KG1 (cell line): ENCODE results near the gene RENBP.

Experiments
- DNase-seq: peaks from one replicate; lab custom pipeline; 2025; lab: John Stamatoyannopoulos, UW

The RENBP gene

DNA sequence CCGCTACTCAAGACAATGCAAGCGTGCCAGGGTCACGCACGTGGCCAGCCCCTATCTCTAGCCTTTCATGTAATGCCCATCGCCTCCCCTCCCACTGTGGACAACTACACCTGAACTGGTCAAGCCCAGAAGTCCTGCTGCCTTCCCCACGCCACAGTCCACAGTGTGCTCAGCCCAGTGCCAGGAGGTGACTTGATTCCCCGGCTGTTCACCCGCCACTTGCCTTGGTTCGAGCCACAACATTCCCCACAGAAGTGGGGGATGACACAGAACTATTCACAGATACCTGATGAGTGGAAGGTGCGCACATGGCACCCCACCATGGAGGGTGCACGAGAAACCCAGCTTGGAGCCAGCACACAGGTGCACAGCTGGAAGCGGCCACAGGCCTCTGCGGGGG, 25.2 kb downstream of the RENBP start:
- no peak for DNase-seq

- no peak for DNase-seq
These were observed 26.6 kb downstream of the RENBP start for GRCh38 chrX:153917869-153918268.

DNA sequence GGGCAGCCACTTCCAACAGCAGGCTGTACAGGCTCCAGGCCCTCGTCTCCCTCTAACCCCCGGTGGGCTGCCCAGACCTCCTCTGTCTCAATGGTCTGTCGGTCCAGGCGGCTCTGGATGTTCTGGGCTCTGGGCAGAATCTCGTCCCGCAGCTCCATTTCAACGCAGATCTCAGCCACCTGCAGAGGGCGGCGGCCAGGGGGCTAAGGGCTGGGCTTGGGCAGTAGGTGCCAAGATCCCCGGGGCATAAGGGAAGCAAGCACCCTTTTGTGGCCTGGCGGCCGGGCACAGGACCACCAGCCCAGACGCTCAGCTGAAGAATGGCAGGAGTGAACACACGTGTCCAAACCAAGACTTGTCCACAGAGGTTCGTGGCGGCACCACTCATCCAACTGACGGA, 30.7 kb downstream of the RENBP start:
- DNase-seq: no peak

DNA sequence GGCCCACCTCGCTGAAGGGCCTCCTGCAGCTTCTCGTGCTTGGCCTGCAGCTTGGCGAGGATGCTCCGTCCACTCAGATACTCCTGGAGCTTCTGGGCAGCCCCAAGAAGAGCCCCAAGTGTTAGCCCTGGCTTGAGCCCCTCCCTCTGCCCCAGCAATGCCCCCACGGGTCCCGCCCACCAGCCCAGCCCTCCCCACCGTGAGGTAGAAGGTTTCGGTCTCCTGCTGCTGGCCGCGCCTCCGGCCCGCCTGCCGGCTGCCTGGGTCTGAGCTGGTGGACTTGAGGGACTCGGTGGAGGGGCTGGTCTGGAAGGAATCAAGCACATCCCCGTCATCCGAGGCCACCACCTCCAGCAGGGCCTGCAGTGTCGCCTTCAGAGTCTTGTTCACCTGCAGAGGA, 31.2 kb downstream of the RENBP start:
- no peak for DNase-seq

- no peak for DNase-seq
These were observed 32.6 kb downstream of the RENBP start for GRCh38 chrX:153911798-153912197.

- no peak for DNase-seq
These were observed 34.0 kb downstream of the RENBP start for GRCh38 chrX:153910446-153910845.

DNA sequence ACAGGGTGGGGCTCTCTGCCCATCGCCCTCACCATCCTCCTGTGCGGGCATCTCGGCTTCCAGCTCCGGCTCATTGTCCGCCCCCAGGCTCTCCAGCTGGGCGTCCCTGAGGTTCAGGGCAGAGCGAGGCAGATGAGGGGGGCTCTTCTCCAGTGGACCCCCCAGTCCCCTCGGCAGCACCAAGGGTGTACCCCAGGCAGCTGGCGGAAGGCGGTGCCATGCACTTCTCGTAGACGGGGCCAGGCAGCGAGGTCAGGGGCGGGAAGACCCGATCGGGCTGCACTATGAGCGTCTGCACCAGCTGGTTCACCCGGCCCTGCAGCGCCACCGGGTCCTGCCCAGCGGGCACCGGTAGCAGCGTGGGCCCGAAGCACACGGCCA, 34.5 kb downstream of the RENBP start:
- no peak for DNase-seq

DNA sequence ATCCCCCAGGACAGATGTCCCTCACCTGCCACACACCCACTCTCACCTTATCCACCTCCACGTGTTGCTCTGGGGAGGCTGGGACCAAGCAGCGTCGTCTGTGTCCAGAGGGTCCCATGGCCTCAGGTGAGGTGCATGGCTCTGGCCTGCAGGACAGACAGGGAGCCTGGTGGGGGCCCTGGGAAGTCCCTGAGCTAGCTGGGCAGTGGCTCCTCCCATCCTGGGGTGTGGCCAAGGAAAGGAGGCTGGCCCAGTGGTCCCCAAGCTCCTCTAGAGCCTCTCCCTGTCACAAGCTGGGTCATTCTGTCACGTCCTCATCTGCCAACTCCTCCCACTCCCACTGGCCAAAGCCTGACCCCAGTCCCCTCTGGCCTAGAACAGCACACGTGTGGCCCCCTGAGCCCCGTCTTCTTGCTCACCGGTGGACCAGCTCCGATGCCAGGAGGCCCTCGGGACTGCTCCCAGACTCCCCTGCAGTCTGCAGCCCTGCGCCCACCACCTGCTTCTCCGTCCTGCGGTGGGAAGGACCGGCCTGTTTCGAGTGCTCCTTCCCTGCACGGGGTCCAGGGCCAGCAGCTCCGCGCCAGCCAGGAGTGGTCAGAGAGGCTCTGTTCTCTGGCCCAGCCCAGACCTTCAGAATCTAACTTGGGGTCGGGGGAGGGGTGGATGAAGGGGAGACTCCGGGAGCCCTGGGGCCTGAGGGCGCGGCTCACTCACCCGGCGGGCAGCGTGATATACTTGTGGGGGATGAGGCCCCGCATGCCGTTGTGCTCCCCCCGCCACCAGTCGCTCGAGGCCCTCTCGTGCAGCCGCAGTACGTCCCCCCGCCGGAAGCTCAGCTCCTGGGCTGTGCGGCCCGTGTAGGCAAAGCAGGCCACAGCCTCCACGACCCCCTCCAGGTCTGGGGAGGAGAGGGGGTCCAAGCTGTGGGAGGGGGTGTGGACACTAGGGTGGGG, 35.1 kb downstream of the RENBP start:
- no peak for DNase-seq

DNA sequence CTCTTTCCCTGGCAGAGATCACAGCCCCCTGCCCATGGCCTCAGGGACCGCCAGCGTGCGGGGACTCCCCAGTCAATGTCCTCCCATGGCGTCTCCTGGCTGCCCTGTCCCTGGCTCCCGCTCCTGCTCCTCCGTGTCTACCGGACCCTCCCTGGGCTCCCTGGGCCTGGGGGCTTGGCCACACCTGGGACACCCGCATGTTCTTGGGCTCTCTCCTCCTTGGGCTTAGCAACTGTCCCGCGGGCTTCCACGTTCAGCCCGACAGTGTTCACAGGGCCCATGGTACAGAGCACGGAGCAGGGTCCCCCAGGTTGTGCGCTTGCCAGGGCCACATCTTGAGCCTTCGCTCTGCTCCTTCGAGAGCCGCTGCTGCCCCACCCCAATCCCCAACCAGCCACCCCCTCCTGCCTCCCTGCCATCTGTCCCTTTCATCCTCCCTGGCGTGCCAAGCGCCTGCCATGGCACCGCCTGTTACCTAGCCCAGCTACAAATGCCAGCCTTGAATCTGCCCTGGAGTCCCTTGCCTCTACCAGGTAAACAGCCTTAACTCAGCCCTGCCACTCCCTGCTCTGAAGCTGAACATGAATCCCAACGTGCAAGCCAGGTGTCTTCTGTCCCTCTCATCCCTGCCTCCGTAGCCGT, 36.1 kb downstream of the RENBP start:
- DNase-seq: no peak

- DNase-seq: no peak
These were observed 37.0 kb downstream of the RENBP start for GRCh38 chrX:153907456-153907855.

- DNase-seq: no peak
These were observed 38.1 kb downstream of the RENBP start for GRCh38 chrX:153906126-153906917.

- DNase-seq: no peak
These were observed 38.9 kb downstream of the RENBP start for GRCh38 chrX:153905481-153906095.

DNA sequence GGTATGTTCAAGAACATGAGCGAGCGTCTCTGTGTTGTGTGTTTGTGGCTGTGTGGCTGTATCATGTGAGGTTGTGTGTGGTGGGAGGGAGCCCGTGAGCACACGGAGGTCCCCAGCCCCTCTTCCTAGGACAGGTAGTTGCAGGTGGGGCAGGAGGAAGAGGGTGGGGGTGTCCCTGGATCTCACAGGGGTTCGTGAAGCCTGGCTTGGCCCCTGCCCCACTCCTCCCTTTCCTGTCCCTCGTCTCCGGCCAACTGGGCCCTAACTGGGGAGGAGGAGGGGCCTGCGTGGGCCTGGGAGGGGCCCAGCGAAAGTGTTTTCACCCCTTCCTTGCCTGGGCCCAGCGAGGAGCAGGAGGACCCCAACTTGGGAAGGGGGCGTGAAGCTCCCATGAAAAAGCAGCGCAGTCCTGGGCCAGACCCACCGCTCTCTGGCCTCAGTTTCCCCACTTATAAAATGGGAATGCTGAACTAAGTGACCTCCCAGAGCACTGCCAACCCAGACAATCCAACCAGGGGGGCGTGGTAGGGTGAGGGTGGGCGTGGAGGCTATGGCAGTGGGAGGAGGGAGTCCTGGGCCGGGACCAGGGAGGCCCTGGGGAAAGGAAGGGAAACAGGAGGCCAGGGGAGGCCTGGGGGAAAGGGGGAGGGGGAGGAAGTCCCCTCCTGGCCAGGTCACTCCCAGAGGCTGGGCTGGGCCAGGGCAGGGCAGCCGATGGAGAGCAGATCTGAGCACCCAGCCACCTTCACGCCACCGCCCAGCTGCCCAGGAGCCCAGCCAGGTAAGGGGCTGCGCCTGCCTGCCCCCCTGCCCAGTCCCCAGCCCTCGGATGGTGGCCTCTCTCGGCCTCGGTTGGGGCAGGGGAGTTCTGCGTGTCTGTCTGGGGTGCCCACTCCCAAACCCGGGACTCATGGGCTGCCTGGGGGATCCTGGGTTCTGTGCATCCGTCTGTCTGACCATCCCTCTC, 40.2 kb downstream of the RENBP start, which contains the start of gene AVPR2:
AVPR2 (plus strand) TSS at position 683 of the 967 bp plus-strand sequence. CDS start 473 bp downstream, outside the sequence.
- DNase-seq: no peak

DNA sequence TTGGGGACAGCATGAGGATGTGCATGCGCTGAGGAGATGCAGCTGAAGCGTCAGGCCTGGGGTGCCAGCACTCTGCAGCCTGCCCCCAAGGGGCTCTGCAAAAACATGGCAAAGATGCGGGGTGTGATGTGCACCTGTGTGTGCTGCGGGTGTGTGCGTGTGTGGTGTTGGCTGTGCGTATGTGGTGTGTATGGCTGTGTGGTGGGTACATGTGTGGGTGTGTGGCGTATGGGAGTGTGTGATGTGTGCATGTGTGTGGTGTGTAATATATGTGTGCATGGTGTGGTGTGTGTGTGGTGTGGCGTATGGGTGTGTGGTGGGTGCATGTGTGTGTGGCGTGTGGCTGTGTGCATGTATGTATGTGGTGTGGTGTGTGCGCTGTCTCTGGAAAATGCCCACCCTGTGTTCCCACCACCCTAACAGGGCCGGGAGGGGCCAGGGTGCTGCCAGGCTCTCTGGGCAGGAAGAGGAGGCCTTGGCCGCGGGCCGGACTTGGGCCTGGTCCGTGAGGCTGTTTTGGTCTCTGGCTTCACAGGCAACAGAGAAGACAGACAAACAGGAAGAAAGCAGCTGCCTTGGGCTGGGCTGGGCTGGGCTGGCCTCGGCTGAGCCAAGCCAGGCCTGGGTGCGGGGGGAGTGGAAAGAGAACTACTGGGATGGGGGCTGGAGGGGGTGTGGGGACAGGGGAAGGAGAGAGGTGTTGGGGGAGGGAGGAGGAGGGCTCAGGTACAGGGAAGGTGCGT, 41.0 kb downstream of the RENBP start:
- no peak for DNase-seq

GRCh38 chrX:153902385-153902784, 42.1 kb downstream of the RENBP start:
- DNase-seq: no peak

- DNase-seq: no peak
These were observed 42.7 kb downstream of the RENBP start for GRCh38 chrX:153901753-153902140.

DNA sequence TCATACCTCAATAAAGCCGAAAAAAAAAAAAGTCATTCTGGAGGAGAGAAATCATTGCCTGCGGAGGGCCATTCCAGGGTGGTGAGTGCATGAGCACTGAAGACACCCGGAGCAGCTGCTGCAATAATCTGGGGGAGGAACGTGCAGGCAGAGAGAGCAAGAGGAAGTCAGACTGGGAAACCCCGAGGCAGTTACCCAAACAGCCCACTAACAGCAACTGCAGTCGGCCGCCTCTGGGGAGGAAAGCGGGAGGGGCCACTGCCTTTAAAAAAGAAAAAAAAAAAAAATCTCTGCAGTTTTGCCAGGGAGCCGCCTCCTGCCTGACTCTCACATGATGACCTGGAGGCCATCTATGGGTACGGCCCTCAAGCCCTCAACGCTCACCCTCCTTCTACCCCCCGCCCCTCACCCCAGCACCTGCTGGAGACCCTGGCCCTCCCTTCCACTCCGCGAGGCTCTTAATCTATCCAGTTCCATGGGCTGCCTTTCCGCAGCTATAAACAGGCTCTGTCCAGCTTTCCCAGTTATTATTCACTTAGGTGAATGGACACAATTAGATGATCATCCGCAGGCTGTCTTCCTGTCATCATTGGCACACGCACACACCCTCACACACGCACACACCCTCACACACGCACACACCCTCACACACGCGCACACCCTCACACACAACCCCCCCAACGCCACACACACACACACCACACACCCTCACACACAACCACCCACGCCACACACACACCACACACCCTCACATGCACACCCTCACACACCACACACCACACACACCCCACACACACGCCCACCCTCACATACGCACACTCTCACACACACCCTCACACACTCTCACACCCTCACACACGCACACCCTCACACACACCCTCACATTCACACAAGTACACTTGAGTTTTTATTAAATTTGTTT, 43.4 kb downstream of the RENBP start:
- DNase-seq: peak; percentile 28

- DNase-seq: no peak
These were observed 46.5 kb downstream of the RENBP start for GRCh38 chrX:153897899-153898298.

DNA sequence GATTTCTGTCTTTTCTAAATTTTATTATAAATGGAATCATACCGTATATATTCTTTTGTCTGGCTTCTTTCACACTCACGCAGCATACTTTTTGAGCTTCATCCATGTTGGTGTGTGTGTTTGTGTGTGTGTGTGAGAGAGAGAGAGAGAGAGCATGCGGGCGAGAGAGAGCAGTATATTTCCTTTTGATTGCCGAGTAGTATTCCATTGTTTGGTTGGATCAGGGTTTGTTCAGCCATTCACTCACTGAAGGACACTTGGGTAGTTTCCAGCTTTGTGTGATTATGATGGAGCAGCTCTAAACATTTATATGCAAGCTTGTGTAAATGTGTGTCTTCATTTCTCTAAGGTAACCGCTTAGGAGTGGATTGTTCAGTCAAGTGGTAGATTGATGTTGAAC, 55.3 kb downstream of the RENBP start:
- no peak for DNase-seq
